Measurements from ENCODE around the gene TMEM240.

DNA sequence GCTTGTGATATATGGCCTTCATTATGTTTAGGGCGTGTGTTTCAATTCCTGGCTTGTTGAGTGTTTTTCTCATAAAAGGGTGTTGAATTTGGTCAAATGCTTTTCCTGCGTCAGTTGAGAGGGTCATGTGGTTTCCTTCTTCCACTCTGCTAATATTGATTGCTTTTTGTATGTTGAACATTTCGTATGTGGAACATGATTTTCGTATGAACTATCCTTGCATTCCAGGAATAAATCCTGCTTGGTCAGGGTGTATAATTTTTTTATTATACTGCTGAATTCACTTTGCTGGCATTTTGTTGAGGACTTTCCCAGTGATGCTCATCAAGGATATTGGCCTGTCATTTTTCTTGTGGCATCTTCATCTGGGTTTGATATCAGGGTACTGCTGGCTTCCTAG is 33.1 kb downstream of the TMEM240 start:
- TF ChIP-seq, protein P1, sequence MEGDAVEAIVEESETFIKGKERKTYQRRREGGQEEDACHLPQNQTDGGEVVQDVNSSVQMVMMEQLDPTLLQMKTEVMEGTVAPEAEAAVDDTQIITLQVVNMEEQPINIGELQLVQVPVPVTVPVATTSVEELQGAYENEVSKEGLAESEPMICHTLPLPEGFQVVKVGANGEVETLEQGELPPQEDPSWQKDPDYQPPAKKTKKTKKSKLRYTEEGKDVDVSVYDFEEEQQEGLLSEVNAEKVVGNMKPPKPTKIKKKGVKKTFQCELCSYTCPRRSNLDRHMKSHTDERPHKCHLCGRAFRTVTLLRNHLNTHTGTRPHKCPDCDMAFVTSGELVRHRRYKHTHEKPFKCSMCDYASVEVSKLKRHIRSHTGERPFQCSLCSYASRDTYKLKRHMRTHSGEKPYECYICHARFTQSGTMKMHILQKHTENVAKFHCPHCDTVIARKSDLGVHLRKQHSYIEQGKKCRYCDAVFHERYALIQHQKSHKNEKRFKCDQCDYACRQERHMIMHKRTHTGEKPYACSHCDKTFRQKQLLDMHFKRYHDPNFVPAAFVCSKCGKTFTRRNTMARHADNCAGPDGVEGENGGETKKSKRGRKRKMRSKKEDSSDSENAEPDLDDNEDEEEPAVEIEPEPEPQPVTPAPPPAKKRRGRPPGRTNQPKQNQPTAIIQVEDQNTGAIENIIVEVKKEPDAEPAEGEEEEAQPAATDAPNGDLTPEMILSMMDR (IDR thresholded peaks at IDR 0.05) = no peak
- TF ChIP-seq POLR2AphosphoS5 (IDR thresholded peaks at IDR 0.05) (no peak), POLR2A (IDR thresholded peaks at IDR 0.05) (no peak), EP300 (IDR thresholded peaks at IDR 0.05) (no peak)
